ENCODE results near the gene LRRC71. TPM values are rescaled to one million over a fixed set of nuclear protein-coding genes. Genes with fewer than 3 reads are reported as not detected.
A peak's percentile ranks its signal among the peaks of the same experiment; 100 is the strongest.

LRRC71 gene
- total and polyA plus RNA-seq, 4 donors: 0.30 to 8.5 (median 6.2) TPM

DNA sequence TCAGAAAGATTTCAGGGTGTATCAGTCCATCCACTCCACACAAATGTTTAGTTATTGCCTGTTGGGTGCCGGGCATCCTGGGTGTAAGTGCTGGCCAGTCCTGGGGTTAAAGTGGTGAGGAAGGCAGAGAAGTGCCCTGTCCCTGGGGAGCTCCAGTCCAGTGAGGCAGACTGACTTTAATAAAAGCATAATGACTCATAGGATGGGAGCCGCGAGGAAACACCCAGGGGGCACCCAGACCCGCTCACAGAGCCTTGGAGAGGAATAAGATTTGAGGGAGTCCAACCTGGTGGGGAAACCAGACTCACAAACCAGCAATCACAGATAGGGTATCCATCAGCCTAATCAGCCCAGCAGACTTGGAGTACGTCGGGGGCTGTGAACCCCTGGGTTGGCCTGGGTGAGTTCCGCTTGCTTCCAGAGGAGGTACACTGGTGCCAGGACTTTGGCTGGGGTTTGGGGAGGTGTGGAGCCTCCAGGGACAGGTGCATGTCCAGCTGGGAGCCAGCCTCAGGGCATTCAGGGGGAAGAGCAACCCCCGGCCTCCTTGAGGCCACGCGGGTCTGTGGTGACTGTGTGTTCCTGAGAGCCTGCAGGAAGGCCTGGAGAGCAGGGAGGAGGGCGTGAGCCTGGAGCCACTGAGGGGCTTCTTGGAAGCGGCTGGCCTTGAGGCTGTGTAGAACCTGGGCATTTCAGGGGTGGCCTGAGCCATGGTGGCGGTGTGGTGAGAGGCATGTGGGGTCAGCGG lies 23.2 kb upstream of the LRRC71 start:
- H3K4me3 ChIP-seq (ENCODE audit: low read depth, low read length): no peak overlapping the region

DNA sequence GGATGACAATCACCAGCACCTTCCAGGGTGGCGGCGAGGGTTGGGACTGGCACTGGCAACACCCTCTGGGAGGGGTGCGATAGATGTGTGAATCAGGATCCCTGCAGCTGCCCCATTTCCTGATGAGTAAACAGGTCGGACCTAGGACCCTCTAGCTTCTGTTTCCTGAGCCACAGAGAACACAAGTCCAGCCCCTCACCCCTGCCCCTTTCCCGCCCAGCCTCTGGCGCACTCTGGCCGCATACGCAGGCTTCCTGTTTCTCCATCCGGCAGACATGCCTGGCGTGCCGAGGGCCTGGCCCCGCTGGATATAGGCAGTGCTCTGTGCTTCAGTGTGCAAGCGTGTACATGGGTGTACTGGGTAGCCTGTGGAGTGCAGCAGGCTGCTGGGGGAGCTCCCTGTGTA lies 22.3 kb upstream of the LRRC71 start:
- DNase-seq (ENCODE audit: low read depth in 4 of 6, low spot score in 6 of 6): peak in 1 of 6 donors; percentile 50
- Histone ChIP-seq H3K27ac (ENCODE audit: low read depth, low read length) (peak overlapping the region; percentile 26), H3K4me1 (ENCODE audit: control insufficient read depth, insufficient read depth, low read length) (peaks cover 72% of the 10 kb centered on the region), H3K4me3 (ENCODE audit: low read depth, low read length) (no peak overlapping the region), H3K9me3 (ENCODE audit: control insufficient read depth, insufficient read depth, low read length) (no peaks in the 10 kb centered on the region), H3K27me3 (ENCODE audit: control insufficient read depth, insufficient read depth, low read length) (peaks cover 32% of the 10 kb centered on the region), H3K36me3 (ENCODE audit: control insufficient read depth, insufficient read depth, low read length) (no peaks in the 10 kb centered on the region)
- WGBS (ENCODE audit: insufficient coverage): 53% methylated on average over 11 of the region's 13 CpGs

More for the DNA sequence above, 23.2 kb upstream of the LRRC71 start:
- H3K27ac ChIP-seq (ENCODE audit: low read depth, low read length): peak overlapping the region; percentile 26
- no peaks in the 10 kb centered on the region for H3K9me3 ChIP-seq (ENCODE audit: control insufficient read depth, insufficient read depth, low read length)
- H3K36me3 ChIP-seq (ENCODE audit: control insufficient read depth, insufficient read depth, low read length): no peaks in the 10 kb centered on the region
- H3K27me3 ChIP-seq (ENCODE audit: control insufficient read depth, insufficient read depth, low read length): peaks cover 35% of the 10 kb centered on the region
- WGBS (ENCODE audit: insufficient coverage): 86% methylated on average over 7 of the region's 14 CpGs
- no peak for DNase-seq (ENCODE audit: low read depth in 4 of 6, low spot score in 6 of 6)
- peaks cover 75% of the 10 kb centered on the region for H3K4me1 ChIP-seq (ENCODE audit: control insufficient read depth, insufficient read depth, low read length)

DNA sequence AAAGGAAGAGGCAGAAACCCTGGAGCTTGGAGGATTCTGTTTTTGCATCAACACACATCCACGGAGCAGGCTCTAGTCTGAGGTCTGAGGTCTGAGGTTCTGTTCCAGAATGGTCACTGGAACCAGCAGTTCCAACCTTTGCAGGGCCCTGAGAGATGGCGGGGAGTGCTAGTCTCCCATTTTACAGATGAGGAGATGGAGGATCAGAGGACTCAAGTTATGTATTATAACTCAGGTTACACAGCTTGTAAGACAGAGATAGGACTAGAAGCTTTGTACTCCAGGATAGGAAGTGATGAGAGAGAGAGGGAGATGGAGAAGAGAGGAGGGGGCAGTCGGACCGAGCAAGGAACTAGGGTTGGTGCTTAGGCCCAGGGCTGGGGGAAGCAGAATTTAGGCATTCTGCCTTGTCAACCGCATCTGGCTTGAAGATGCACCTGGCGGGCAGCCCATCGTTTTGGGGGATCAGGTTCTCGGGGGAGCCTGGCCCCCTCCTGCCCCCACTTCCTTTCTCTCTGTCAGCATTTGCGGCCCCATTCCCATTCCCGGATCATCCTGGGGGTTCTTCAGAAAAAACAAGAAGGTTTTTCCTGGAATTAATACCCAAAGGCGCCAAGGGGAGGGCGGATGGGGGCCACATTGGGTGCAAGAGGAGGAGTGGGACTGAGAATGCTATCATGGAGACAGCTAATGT lies 21.3 kb upstream of the LRRC71 start:
- no peak for DNase-seq (ENCODE audit: low read depth in 4 of 6, low spot score in 6 of 6)
- no peaks in the 10 kb centered on the region for H3K9me3 ChIP-seq (ENCODE audit: control insufficient read depth, insufficient read depth, low read length)
- H3K36me3 ChIP-seq (ENCODE audit: control insufficient read depth, insufficient read depth, low read length): no peaks in the 10 kb centered on the region
- H3K4me3 ChIP-seq (ENCODE audit: low read depth, low read length): no peak overlapping the region
- H3K4me1 ChIP-seq (ENCODE audit: control insufficient read depth, insufficient read depth, low read length): peaks cover 69% of the 10 kb centered on the region
- peak overlapping the region; percentile 26 for H3K27ac ChIP-seq (ENCODE audit: low read depth, low read length)
- WGBS (ENCODE audit: insufficient coverage): 75% methylated on average over 8 of the region's 12 CpGs
- peaks cover 24% of the 10 kb centered on the region for H3K27me3 ChIP-seq (ENCODE audit: control insufficient read depth, insufficient read depth, low read length)

DNA sequence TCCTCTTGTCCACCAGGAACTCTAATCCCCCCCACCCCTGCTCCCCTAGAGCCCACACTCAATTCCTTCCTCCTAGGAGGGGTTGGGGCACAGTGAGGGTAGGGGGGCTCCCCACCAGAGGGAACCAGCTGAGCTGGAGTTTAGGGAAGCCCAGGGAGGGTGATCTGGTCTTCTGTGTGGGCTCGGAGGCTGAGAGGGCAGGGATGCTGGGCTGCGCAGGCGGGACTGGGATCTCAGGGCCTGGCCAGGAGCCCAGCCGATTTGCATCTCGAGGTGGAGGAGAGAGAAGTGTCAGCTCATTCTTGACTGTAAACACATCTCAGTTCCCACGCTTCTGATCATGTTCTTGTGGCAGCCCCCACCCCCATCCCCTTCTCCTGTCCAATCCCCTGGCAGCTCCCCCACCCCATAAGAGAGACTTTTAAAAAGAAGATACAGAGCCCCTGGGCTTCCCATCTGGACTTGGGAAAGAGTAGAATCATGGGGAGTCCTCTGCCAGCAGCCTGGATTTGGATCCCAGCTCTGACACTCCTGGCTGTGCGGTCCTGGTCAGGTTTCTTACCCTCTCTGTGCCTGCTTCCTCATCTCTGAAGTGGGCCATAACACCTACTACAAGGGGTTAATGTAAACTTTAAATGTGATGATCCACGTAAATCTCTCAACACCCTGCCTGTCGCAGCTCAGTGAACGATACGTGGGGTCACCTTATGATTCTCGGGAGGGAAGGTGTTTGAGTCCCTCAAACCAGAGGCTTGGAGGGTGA lies 20.3 kb upstream of the LRRC71 start:
- H3K36me3 ChIP-seq (ENCODE audit: control insufficient read depth, insufficient read depth, low read length): no peaks in the 10 kb centered on the region
- H3K27me3 ChIP-seq (ENCODE audit: control insufficient read depth, insufficient read depth, low read length): peaks cover 19% of the 10 kb centered on the region
- H3K4me3 ChIP-seq (ENCODE audit: low read depth, low read length): no peak overlapping the region
- H3K4me1 ChIP-seq (ENCODE audit: control insufficient read depth, insufficient read depth, low read length): peaks cover 63% of the 10 kb centered on the region
- H3K27ac ChIP-seq (ENCODE audit: low read depth, low read length): no peak overlapping the region
- 86% methylated on average over 4 of the region's 12 CpGs for WGBS (ENCODE audit: insufficient coverage)
- peak in 1 of 6 donors; percentile 46 for DNase-seq (ENCODE audit: low read depth in 4 of 6, low spot score in 6 of 6)
- no peaks in the 10 kb centered on the region for H3K9me3 ChIP-seq (ENCODE audit: control insufficient read depth, insufficient read depth, low read length)

DNA sequence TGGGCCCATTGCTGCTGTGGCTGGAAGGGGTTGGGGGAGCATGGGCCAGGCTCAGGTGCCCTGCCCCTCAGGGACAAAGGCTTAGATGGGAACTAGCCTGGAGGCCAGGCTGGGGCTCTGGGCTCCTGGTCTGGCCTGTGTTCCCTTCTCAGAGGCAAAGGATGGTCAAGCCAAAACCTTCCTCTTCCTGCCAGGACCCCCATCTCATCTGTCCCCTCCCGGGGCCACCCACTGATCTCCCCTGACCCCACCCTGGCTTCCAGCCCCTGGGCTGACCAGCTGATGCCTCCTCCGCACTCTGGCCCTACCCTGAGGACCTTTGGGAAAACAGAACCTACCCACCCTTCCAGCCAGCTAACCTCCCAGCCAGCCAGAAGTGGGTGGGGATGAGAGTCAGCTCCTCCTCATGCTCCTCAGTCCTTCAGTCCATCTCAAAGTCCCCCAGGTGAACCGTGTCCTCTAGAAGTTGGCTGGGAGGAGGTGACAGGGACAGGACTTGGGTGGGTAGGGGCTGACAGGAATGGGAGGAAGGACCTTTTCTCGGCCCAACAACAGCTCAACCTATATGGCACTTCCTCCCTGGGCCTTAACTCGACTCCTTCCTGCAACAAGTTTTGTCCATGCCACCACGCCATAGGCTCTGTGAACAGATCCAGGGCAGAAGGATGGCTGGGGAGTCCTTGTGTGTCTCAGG lies 19.4 kb upstream of the LRRC71 start:
- Histone ChIP-seq H3K36me3 (ENCODE audit: control insufficient read depth, insufficient read depth, low read length) (no peaks in the 10 kb centered on the region), H3K4me1 (ENCODE audit: control insufficient read depth, insufficient read depth, low read length) (peaks cover 57% of the 10 kb centered on the region), H3K4me3 (ENCODE audit: low read depth, low read length) (no peak overlapping the region), H3K27ac (ENCODE audit: low read depth, low read length) (no peak overlapping the region), H3K27me3 (ENCODE audit: control insufficient read depth, insufficient read depth, low read length) (peaks cover 25% of the 10 kb centered on the region), H3K9me3 (ENCODE audit: control insufficient read depth, insufficient read depth, low read length) (no peaks in the 10 kb centered on the region)
- DNase-seq (ENCODE audit: low read depth in 4 of 6, low spot score in 6 of 6): no peak
- WGBS (ENCODE audit: insufficient coverage): 77% methylated on average over 3 of the region's 6 CpGs

DNA sequence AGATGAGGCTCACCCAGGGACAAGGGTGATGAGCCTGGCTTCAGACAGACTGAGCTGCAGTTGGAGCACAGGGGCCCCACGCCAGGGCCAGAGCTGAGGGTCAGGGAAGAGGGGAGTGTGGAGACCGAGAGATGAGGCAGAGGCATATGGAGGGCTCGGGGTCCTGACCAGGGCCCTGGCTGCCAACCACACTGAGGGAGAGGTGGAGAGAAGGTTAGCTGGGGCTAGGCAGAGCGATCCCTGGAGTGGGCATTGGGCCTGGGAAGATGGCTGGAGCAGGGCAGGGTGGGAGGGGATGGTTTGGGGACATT lies 18.9 kb upstream of the LRRC71 start:
- Histone ChIP-seq H3K27ac (ENCODE audit: low read depth, low read length) (no peak overlapping the region), H3K27me3 (ENCODE audit: control insufficient read depth, insufficient read depth, low read length) (peaks cover 30% of the 10 kb centered on the region), H3K9me3 (ENCODE audit: control insufficient read depth, insufficient read depth, low read length) (no peaks in the 10 kb centered on the region), H3K36me3 (ENCODE audit: control insufficient read depth, insufficient read depth, low read length) (no peaks in the 10 kb centered on the region), H3K4me3 (ENCODE audit: low read depth, low read length) (no peak overlapping the region), H3K4me1 (ENCODE audit: control insufficient read depth, insufficient read depth, low read length) (peaks cover 53% of the 10 kb centered on the region)
- 94% methylated on average over 4 of the region's 4 CpGs for WGBS (ENCODE audit: insufficient coverage)
- no peak for DNase-seq (ENCODE audit: low read depth in 4 of 6, low spot score in 6 of 6)

DNA sequence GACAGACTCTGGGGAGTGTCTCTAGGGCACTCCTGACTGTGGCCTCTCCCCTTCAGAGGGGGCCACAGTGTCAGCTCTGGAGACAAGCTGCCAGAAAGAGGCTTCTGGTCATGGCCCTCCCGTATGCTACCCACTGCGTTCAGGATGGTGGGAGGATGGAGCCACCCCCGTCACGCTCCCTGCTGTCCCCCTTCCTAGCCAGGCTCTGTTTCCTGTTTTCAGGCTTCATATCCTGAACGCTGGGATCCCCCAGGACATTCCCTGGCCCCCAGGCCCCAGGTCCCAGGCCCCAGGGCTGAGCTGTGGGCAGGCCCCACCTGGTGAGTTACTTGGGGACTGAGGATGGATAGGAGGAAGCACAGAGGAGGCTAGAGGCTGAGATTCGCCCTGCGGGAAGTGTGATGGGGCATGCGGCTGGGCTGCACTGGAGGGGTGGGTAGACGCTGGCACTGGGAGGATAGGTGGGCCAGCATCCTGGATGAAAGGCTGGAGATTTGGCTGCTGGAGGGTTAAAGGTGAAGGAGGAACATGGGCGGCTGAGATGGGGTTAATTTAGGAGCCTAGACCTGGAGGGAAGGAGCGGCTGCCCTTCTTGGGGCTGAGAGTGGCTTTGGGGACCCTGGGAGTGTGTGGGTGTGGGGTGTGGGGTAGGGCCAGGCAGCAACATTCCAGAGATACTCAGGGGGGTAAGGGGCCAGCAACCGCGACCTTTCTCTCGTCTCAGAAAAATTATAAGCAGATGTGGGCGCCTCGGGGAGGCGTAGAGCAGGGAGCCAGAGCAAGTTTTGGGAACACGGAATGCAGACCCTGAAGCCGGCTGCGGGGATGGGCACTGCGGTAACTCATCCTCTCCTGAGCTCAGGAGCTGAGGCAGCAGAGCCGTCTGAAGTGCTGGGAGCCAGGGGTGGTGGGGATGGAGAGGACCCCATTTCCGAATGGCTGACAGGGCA lies 18.2 kb upstream of the LRRC71 start:
- Histone ChIP-seq H3K27me3 (ENCODE audit: control insufficient read depth, insufficient read depth, low read length) (peaks cover 37% of the 10 kb centered on the region), H3K36me3 (ENCODE audit: control insufficient read depth, insufficient read depth, low read length) (no peaks in the 10 kb centered on the region), H3K4me3 (ENCODE audit: low read depth, low read length) (no peak overlapping the region), H3K27ac (ENCODE audit: low read depth, low read length) (peak overlapping the region; percentile 35), H3K4me1 (ENCODE audit: control insufficient read depth, insufficient read depth, low read length) (peaks cover 46% of the 10 kb centered on the region), H3K9me3 (ENCODE audit: control insufficient read depth, insufficient read depth, low read length) (no peaks in the 10 kb centered on the region)
- 57% methylated on average over 21 of the region's 23 CpGs for WGBS (ENCODE audit: insufficient coverage)
- no peak for DNase-seq (ENCODE audit: low read depth in 4 of 6, low spot score in 6 of 6)

DNA sequence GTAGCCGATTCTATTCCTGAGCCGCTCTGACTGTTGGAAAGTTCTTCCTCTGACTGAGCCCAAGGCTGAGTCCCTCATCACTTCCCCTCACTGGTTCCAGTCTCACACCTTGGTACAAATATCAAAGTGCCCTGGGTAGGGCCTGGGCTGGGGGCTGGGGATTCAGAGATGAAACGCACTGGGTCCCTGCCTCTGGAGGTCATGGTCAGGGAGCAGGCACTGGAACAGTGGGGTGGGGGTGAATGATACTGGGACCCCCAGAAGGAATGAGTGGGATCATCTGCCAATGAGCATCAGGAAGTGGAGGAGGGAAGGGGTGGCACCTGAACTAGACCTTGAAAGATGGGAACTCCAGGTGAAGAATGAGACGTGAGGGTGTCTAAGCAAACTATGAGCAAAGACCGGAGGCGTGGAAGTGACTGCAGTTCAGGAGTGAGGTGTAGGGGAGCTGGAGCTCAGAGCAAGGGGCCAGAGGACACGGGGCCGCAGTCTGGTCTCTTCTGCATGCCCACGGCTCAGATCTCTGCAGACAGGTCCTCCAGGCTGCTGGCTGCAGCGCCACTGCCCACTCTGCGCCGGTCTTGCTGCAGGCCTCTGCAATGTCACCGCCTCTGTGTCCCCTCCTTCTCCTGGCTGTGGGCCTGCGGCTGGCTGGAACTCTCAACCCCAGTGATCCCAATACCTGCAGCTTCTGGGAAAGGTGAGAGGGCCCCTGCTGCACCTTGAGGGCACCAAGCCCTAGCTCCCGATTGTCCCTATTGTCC lies 16.9 kb upstream of the LRRC71 start:
- no peak for DNase-seq (ENCODE audit: low read depth in 4 of 6, low spot score in 6 of 6)
- Histone ChIP-seq H3K4me1 (ENCODE audit: control insufficient read depth, insufficient read depth, low read length) (peaks cover 40% of the 10 kb centered on the region), H3K9me3 (ENCODE audit: control insufficient read depth, insufficient read depth, low read length) (no peaks in the 10 kb centered on the region), H3K4me3 (ENCODE audit: low read depth, low read length) (no peak overlapping the region), H3K36me3 (ENCODE audit: control insufficient read depth, insufficient read depth, low read length) (peaks cover 2% of the 10 kb centered on the region), H3K27me3 (ENCODE audit: control insufficient read depth, insufficient read depth, low read length) (peaks cover 48% of the 10 kb centered on the region), H3K27ac (ENCODE audit: low read depth, low read length) (no peak overlapping the region)
- WGBS (ENCODE audit: insufficient coverage): 83% methylated on average over 15 of the region's 15 CpGs

All from spinal cord (tissue), 10 donors.